ENCODE data around the gene ATP10A.

DNA sequence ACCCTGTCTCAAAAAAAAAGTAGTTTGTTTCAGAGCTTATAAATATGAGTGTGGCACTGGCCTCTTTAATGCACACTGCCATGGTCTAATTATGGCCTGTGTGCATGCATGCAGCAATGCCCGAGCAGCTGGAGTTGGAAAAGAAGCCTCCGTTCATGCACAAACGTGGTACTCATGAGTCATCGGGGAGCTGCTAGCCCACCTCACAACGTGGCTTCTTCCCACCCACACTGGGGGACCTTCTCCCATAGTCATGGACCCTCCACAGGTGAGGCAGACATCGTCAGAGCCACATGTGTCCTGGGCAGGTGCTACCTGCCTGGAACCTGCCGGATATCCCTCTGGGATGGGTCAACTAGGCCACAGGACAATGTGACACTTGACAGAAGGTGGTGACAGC lies 66.7 kb downstream of the ATP10A start:
- TF ChIP-seq POLR2A (IDR thresholded peaks at IDR 0.05), result no peak
- TF ChIP-seq, protein P1, sequence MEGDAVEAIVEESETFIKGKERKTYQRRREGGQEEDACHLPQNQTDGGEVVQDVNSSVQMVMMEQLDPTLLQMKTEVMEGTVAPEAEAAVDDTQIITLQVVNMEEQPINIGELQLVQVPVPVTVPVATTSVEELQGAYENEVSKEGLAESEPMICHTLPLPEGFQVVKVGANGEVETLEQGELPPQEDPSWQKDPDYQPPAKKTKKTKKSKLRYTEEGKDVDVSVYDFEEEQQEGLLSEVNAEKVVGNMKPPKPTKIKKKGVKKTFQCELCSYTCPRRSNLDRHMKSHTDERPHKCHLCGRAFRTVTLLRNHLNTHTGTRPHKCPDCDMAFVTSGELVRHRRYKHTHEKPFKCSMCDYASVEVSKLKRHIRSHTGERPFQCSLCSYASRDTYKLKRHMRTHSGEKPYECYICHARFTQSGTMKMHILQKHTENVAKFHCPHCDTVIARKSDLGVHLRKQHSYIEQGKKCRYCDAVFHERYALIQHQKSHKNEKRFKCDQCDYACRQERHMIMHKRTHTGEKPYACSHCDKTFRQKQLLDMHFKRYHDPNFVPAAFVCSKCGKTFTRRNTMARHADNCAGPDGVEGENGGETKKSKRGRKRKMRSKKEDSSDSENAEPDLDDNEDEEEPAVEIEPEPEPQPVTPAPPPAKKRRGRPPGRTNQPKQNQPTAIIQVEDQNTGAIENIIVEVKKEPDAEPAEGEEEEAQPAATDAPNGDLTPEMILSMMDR (IDR thresholded peaks at IDR 0.05), result no peak
